Spleen (tissue), 11 donors: ENCODE data around the gene LRMDA. TPM values are rescaled to one million over a fixed set of nuclear protein-coding genes. Genes with fewer than 3 reads are reported as not detected.

ENCODE experiments used
- DNase-seq: peaks from one replicate; pipeline ENCODE4 v3.0.0-alpha.2; 2020
- H3K27ac ChIP-seq, 8 donors: fragments of 200-600 bp; sonication (generic) in 7 of 8; 1 replicate in 4 of 8; 2 replicates in 4 of 8; pipeline versions ENCODE4 v1.5.0 to v1.8.0; 2016 to 2021; ENCODE audit warnings: inconsistent platforms in 4 of 8, mild to moderate bottlenecking in 4 of 8, moderate library complexity in 1 of 8
- H3K27me3 ChIP-seq, 7 donors: fragments of 200-600 bp; sonication (generic) in 6 of 7; replicated peaks in 1 of 7; 1 replicate in 4 of 7; 2 replicates in 3 of 7; pipeline versions ENCODE4 v1.5.0 to v1.8.0; 2016 to 2021; ENCODE audit warnings: inconsistent platforms in 3 of 7, mild to moderate bottlenecking in 1 of 7
- H3K36me3 ChIP-seq, 6 donors: fragments of 200-600 bp; sonication (generic) in 5 of 6; 1 replicate in 4 of 6; 2 replicates in 2 of 6; pipeline versions ENCODE4 v1.5.0 to v1.8.0; 2016 to 2021; ENCODE audit warnings: inconsistent platforms in 2 of 6
- H3K4me1 ChIP-seq, 6 donors: fragments of 200-600 bp; sonication (generic) in 5 of 6; 1 replicate in 3 of 6; 2 replicates in 3 of 6; pipeline versions ENCODE4 v1.5.0 to v1.8.0; 2016 to 2021; ENCODE audit warnings: inconsistent platforms in 3 of 6
- H3K4me3 ChIP-seq, 8 donors: fragments of 200-600 bp; sonication (generic) in 7 of 8; 1 replicate in 4 of 8; 2 replicates in 4 of 8; pipeline versions ENCODE4 v1.5.0 to v1.8.0; 2016 to 2021; ENCODE audit warnings: inconsistent platforms in 4 of 8, mild to moderate bottlenecking in 4 of 8, moderate library complexity in 2 of 8
- H3K9me3 ChIP-seq, 8 donors: fragments of 200-600 bp; sonication (generic) in 7 of 8; 1 replicate in 4 of 8; 2 replicates in 4 of 8; pipeline versions ENCODE4 v1.5.0 to v1.8.0; 2016 to 2021; ENCODE audit warnings: inconsistent platforms in 4 of 8
- POLR2A ChIP-seq, 3 donors: fragments of 450-650 bp; IDR thresholded peaks; one replicate each; pipeline ENCODE4 v1.5.1; 2017; ENCODE audit warnings: antibody characterized with exemption in 3 of 3, mild to moderate bottlenecking in 1 of 3
- POLR2AphosphoS5 ChIP-seq, 3 donors: sonication (generic); formaldehyde crosslinking; IDR thresholded peaks; one replicate each; pipeline ENCODE4 v1.5.1; 2017; ENCODE audit warnings: antibody characterized with exemption in 3 of 3
- WGBS, 5 donors: extraction: QIAGEN DNeasy Blood & Tissue Kit in 3 of 5; methylation state at CpG; one replicate each; pipeline versions ENCODE4 v1.1.5 to v1.1.7; 2013 to 2018; 5-methylcytosine and 5-hydroxymethylcytosine counted together
- intact Hi-C: fragments of 100-400 bp; cut with DNase I; formaldehyde crosslinking; loops from one replicate; pipeline ENCODE4 v1.15.0; 2023; ENCODE audit warnings: low total_unique reads
- polyA plus RNA-seq, 3 donors: library from polyadenylated mRNA; stranded (reverse); fragments of 200-250 nt; gene quantifications; one replicate each; pipeline ENCODE4 v1.2.1, GENCODE V29; 2013
- total RNA-seq, 7 donors: library from RNA; depleted of rRNA in 3 of 7; stranded (reverse); fragments of >200 nt in 3 of 7; fragmentation: NEBNext Ultra II Directional in 4 of 7; extraction: Animal tissue kit (Norgen Biotek cat#: 25700) in 4 of 7; gene quantifications; one replicate each; pipeline versions ENCODE4 v1.1.0 to v1.2.1, GENCODE V29; 2016 to 2021
- TF ChIP-seq, protein P1 (sequence below), 11 experiments: fragments of 200-600 bp in 7 of 11; fragments of 450-650 bp in 4 of 11; sonication (generic) in 4 of 11; IDR thresholded peaks in 8 of 11; conservative IDR thresholded peaks in 3 of 11; 1 replicate in 7 of 11; 2 replicates in 4 of 11; pipeline versions ENCODE4 v1.4.0 to v1.8.0; 2016 to 2021; ENCODE audit warnings: antibody characterized with exemption in 11 of 11, inconsistent platforms in 4 of 11, mild to moderate bottlenecking in 1 of 11
- donor health status: healthy with polysubstance abuse.
- donor health status: DM: no; HTN: no; CAD: no; lungs with moderate emphysema.
- donor health status: DM: no; HTN: no; CAD: no.
- donor health status: Bipolar disorder and iron deficiency.
- donor health status: healthy.
- donor health status: DM: no; HTN: no; CAD: no.
- donor health status: DM: yes; HTN: yes; CAD: no.

LRMDA gene
- total and polyA plus RNA-seq, 10 donors: 7.3 to 46.6 (median 28.2) TPM

DNA sequence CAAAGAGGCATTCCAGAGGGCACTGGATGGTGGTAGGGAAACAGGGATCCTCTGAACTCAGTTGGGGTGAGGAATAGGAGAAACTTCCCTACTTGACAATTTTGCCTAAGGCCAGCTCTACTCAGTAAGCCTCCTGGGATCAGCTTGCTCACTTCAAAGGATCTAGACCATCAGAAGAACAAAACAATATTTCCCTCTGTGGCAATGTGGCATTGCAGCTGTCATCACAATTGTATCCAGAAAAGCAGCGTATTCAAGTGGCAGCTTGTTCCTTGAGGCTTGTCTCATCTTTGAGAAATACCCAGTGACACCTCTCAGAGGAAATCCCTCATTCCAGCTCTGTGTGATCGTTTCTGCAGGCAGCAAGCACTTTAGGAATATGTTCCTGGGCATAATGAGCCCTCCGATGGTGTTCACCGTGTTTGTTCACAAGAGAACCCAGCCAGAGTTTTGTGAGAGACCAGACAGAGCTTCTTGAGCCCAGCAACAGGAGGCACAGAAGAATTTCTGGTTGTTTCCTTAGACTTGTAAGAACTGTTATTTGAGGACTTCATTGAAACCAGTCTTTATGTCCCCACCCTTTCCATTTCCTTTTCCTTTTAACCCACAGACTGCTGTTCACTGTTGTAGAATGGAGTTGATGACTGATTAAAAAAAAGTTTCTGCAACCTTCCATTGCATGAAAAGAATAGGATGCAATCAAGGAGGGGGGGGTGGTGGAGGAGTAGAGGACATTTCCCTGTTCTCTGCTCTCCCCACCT, 747.3 kb downstream of the LRMDA start:
- DNase-seq: no peak
- Histone ChIP-seq H3K36me3 (no peaks in the 10 kb centered on the region), H3K9me3 (no peaks in the 10 kb centered on the region), H3K27ac (no peak overlapping the region), H3K27me3 (no peaks in the 10 kb centered on the region), H3K4me1 (peaks cover 0 to 5% (median 0%) of the 10 kb centered on the region in 6 donors), H3K4me3 (no peak overlapping the region)
- TF ChIP-seq, protein P1, sequence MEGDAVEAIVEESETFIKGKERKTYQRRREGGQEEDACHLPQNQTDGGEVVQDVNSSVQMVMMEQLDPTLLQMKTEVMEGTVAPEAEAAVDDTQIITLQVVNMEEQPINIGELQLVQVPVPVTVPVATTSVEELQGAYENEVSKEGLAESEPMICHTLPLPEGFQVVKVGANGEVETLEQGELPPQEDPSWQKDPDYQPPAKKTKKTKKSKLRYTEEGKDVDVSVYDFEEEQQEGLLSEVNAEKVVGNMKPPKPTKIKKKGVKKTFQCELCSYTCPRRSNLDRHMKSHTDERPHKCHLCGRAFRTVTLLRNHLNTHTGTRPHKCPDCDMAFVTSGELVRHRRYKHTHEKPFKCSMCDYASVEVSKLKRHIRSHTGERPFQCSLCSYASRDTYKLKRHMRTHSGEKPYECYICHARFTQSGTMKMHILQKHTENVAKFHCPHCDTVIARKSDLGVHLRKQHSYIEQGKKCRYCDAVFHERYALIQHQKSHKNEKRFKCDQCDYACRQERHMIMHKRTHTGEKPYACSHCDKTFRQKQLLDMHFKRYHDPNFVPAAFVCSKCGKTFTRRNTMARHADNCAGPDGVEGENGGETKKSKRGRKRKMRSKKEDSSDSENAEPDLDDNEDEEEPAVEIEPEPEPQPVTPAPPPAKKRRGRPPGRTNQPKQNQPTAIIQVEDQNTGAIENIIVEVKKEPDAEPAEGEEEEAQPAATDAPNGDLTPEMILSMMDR (IDR thresholded peaks at IDR 0.05 in 8 of 11, conservative IDR thresholded peaks at IDR 0.05 in 3 of 11): no peak
- TF ChIP-seq POLR2A (IDR thresholded peaks at IDR 0.05) (no peak), POLR2AphosphoS5 (IDR thresholded peaks at IDR 0.05) (no peak)
- intact Hi-C loops: no loop called here
- 56 to 67% (median 63%) methylated on average over 4 of the region's 4 CpGs for WGBS, 5 donors

DNA sequence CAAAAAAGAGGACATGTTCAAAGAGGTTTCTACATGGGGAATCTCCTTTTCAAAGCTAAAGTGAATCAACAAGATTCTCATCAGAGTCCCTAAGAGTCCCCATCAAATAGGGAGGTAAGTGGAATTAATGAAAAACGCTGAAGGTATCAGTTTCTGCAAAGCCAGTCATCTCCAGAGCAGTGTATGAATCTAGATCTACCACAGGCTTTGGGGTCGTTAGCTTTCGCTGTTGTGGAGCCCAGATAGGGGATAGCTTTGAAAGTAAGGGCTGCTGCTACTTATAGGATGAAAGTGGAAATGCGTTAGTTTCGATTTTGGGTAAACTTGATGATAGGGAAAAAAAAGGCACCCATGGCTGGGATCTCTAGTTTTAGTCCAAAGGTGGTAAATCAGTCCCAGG, 748.4 kb downstream of the LRMDA start:
- WGBS, 5 donors: 83 to 95% (median 87%) methylated on average over 5 of the region's 5 CpGs
- Histone ChIP-seq H3K27me3 (no peaks in the 10 kb centered on the region), H3K27ac (no peak overlapping the region), H3K4me3 (no peak overlapping the region), H3K4me1 (peaks cover 0 to 5% (median 0%) of the 10 kb centered on the region in 6 donors), H3K9me3 (no peaks in the 10 kb centered on the region), H3K36me3 (no peaks in the 10 kb centered on the region)
- no peak for DNase-seq
- TF ChIP-seq POLR2AphosphoS5 (IDR thresholded peaks at IDR 0.05) (no peak), POLR2A (IDR thresholded peaks at IDR 0.05) (no peak)
- TF ChIP-seq, protein P1 (IDR thresholded peaks at IDR 0.05 in 8 of 11, conservative IDR thresholded peaks at IDR 0.05 in 3 of 11): no peak
- intact Hi-C loops: no loop called here

DNA sequence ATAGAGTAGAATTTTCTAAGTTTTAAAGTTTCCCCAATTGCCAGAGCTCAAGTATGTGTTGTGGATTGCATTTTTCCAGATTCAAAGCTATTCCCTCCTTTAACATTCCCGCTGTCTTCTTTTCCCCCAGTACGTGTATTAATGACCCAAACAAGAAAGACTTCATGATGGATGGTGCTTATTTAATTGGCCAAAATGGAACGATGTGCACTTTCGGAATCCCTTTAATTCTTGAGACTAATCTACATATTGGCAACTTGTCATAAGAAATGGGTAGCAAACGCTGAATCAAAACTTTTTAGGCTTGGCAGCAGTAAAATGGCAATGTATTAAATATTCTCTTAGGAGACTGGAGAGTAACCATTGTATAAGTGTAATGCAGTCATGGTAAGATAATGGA, 753.2 kb downstream of the LRMDA start:
- H3K36me3 ChIP-seq: no peaks in the 10 kb centered on the region
- intact Hi-C loops: no loop called here
- H3K4me1 ChIP-seq: no peaks in the 10 kb centered on the region
- no peak for DNase-seq
- H3K27ac ChIP-seq: no peak overlapping the region
- H3K27me3 ChIP-seq: no peaks in the 10 kb centered on the region
- H3K9me3 ChIP-seq: no peaks in the 10 kb centered on the region
- H3K4me3 ChIP-seq: no peak overlapping the region
- no peak for TF ChIP-seq POLR2AphosphoS5 (IDR thresholded peaks at IDR 0.05)
- TF ChIP-seq, protein P1 (IDR thresholded peaks at IDR 0.05 in 8 of 11, conservative IDR thresholded peaks at IDR 0.05 in 3 of 11): no peak
- TF ChIP-seq POLR2A (IDR thresholded peaks at IDR 0.05): no peak
- WGBS, 5 donors: 88 to 96% (median 94%) methylated on average over 5 of the region's 5 CpGs

DNA sequence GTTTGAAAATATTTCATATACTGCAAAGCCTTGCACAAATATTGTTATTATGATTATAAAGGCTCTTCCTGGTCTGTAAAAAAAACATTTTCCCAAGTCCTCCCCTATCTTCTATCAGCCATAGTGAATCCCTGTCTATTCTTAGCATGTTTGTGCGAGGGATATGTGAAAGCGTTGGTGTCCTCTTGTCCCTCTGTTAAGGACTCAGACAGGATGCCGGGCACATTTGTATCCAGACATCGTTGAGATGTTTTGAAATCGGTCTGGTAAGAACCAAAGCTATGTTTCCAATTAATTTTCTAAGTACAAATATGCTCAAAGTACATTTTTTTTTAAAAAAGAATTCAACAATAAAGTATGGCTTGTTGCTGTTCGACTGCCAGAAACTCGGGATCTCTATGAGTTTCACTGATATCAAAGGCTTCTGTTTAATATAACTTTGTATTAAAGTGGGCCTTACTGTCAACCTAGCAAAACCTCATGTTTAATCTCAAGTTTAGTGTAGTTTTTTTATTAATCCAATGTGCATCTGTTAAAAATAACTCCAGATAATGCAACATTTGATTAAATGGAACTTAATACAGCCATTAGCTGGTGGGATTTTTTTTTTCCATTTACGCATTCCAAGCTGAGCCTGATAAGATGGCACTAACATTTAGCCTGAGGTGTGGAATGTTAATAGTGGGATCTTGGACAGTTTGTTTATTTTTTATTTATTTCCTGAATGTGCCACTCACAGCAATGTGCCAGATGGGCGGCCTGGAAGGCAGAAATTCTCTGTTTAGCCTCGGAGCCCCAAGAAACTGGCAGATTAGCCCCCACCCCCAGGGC, 754.3 kb downstream of the LRMDA start:
- no peaks in the 10 kb centered on the region for H3K4me1 ChIP-seq
- intact Hi-C loops: no loop called here
- no peaks in the 10 kb centered on the region for H3K36me3 ChIP-seq
- WGBS, 5 donors: 78 to 92% (median 87%) methylated on average over 10 of the region's 10 CpGs
- H3K27me3 ChIP-seq: no peaks in the 10 kb centered on the region
- no peak overlapping the region for H3K27ac ChIP-seq
- DNase-seq: no peak
- H3K9me3 ChIP-seq: no peaks in the 10 kb centered on the region
- TF ChIP-seq, protein P1 (IDR thresholded peaks at IDR 0.05 in 8 of 11, conservative IDR thresholded peaks at IDR 0.05 in 3 of 11): no peak
- no peak for TF ChIP-seq POLR2AphosphoS5 (IDR thresholded peaks at IDR 0.05)
- TF ChIP-seq POLR2A (IDR thresholded peaks at IDR 0.05): no peak
- H3K4me3 ChIP-seq: no peak overlapping the region
